ENCODE data around the gene GNPTAB. TPM values are rescaled to one million over a fixed set of nuclear protein-coding genes. Genes with fewer than 3 reads are reported as not detected.
"Not testable (repeated sequence)": the region's sequence is repeated elsewhere in the genome, so short reads cannot be mapped to it uniquely, and the experiment has no call there.

The GNPTAB gene
- total RNA-seq, 4 donors from 2014 or later: 26.5 to 40.8 (median 36.6) TPM

DNA sequence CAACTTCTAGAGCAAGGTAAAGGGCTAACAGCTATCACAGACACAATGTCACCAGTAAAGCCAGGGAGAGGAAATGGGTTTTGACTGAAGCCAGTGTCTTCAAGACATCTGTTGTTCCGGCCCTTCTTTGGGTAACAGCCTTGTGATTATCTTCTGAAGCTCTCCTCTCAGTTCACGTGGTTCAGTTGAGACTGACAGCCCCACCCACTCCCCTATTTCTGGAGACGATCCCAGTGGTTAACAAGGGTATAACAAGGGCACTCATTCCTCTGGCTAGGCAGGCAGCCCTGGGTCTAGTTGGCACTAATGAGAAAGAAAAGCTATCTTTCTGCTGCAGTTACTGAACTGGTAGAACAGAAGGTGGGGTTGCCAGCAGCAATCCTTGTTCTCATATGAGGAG is 6.9 kb downstream of the GNPTAB start:
- DNase-seq: peak; percentile 70
- H3K27me3 ChIP-seq: no peaks in the 10 kb centered on the region
- peak overlapping the region in 2 of 3 donors; percentile 12 to 20 for H3K27ac ChIP-seq
- intact Hi-C loops (cut with DNase I): no loop called here
- WGBS, 2 donors: 25 to 27% methylated on average over 3 of the region's 3 CpGs
- TF ChIP-seq CTCF (IDR thresholded peaks at IDR 0.05): peak in 4 of 6 experiments; percentile 36 to 53 (median 40)
- TF ChIP-seq POLR2A (IDR thresholded peaks at IDR 0.05): peak in 1 of 2 donors; percentile 12
- H3K4me3 ChIP-seq (replicated peaks in 1 of 3): no peak overlapping the region
- H3K4me1 ChIP-seq: peaks cover 8 to 10% of the 10 kb centered on the region in 2 donors
- H3K9me3 ChIP-seq: no peaks in the 10 kb centered on the region
- no peaks in the 10 kb centered on the region for H3K36me3 ChIP-seq

DNA sequence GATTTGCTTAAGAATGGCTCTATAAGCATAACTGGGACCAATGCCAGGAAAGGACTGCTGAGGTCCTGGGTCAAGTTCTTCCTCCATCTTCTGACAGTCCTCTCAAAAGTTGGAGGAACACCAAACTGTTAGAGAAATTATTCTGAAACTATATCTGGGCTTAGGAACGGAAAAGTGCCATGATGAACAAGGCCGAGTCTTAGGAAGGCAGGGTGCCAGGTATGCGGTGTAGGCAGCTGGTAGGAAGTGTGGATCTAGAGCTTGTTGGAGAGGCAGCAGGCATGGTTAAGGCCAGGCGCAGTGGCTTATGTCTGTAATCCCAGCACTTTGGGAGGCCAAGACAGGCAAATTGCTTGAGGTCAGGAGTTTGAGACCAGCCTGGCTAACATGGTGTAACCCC is 7.7 kb downstream of the GNPTAB start:
- TF ChIP-seq CTCF (IDR thresholded peaks at IDR 0.05): no peak
- no peak for TF ChIP-seq POLR2A (IDR thresholded peaks at IDR 0.05)
- intact Hi-C loops (cut with DNase I): no loop called here
- H3K9me3 ChIP-seq: no peaks in the 10 kb centered on the region
- WGBS, 2 donors: 85 to 86% methylated on average over 4 of the region's 4 CpGs
- no peak overlapping the region for H3K4me3 ChIP-seq (replicated peaks in 1 of 3)
- no peaks in the 10 kb centered on the region for H3K27me3 ChIP-seq
- H3K4me1 ChIP-seq: peaks cover 8 to 10% of the 10 kb centered on the region in 2 donors
- no peak overlapping the region for H3K27ac ChIP-seq
- no peaks in the 10 kb centered on the region for H3K36me3 ChIP-seq
- no peak for DNase-seq

DNA sequence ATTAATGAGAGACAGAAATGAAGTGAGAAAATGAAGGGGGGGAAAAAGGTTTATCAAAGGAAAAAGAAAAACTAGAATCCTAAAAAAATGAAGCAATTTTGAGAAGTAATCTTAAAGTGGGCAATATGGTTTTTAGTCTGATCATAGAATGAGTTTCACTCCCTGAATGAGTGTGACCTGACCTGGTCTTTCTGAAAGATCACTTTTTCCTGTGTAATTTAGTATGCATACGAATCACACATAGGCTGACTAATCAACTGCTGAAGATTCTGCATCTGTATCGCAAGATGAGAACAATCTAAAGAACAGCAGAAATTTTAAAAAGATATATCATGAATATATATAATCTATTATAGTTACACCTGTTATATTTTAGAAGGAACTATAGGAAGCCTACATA is 11.3 kb downstream of the GNPTAB start:
- H3K4me3 ChIP-seq (replicated peaks in 1 of 3): no peak overlapping the region
- H3K9me3 ChIP-seq: no peaks in the 10 kb centered on the region
- no peaks in the 10 kb centered on the region for H3K36me3 ChIP-seq
- intact Hi-C loops (cut with DNase I): no loop called here
- H3K27ac ChIP-seq: no peak overlapping the region
- 90 to 97% methylated on average over 2 of the region's 2 CpGs for WGBS, 2 donors
- peaks cover 6 to 9% of the 10 kb centered on the region in 2 donors for H3K4me1 ChIP-seq
- DNase-seq: no peak
- H3K27me3 ChIP-seq: no peaks in the 10 kb centered on the region
- TF ChIP-seq POLR2A (IDR thresholded peaks at IDR 0.05) (no peak), CTCF (IDR thresholded peaks at IDR 0.05) (no peak)

- WGBS, 2 donors: 98 to 100% methylated on average over 4 of the region's 4 CpGs
- H3K36me3 ChIP-seq; H3K27me3 ChIP-seq; DNase-seq; H3K4me1 ChIP-seq; H3K4me3 ChIP-seq (replicated peaks in 1 of 3); H3K9me3 ChIP-seq; H3K27ac ChIP-seq; intact Hi-C loops (cut with DNase I): not testable (repeated sequence)
These were observed 12.1 kb downstream of the GNPTAB start for GRCh38 chr12:101818689-101819088.

GRCh38 chr12:101813117-101813516 is 17.6 kb downstream of the GNPTAB start:
- WGBS, 2 donors: 91 to 98% methylated on average over 2 of the region's 2 CpGs
- no peaks in the 10 kb centered on the region for H3K9me3 ChIP-seq
- H3K4me3 ChIP-seq (replicated peaks in 1 of 3): no peak overlapping the region
- H3K27ac ChIP-seq: no peak overlapping the region
- intact Hi-C loops (cut with DNase I): no loop called here
- DNase-seq: no peak
- H3K4me1 ChIP-seq: no peaks in the 10 kb centered on the region
- H3K36me3 ChIP-seq: no peaks in the 10 kb centered on the region
- TF ChIP-seq POLR2A (IDR thresholded peaks at IDR 0.05): no peak
- no peaks in the 10 kb centered on the region for H3K27me3 ChIP-seq

GRCh38 chr12:101812716-101813115 is 18.0 kb downstream of the GNPTAB start:
- intact Hi-C loops (cut with DNase I); H3K36me3 ChIP-seq: not testable (repeated sequence)
- WGBS, 2 donors: 92 to 96% methylated on average over 1 of the region's 1 CpG

DNA sequence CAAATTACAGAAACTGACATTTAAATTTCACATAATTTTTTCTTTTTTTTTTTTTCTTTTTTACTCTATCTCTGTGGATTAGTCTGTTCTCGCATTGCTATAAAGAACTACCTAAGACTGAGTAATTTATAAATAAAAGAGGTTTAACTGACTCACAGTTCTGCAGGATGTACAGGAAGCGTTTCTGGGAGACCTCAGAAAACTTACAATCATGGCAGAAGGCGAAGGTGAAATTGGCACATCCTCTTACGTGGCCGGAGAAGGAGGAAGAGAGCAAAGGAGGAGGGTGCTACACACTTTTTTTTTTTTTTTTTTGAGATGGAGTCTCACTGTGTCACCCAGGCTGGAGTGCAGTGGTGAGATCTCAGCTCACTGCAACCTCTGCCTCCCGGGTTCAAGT is 19.4 kb downstream of the GNPTAB start:
- DNase-seq; intact Hi-C loops (cut with DNase I); H3K4me3 ChIP-seq (replicated peaks in 1 of 3); H3K9me3 ChIP-seq; H3K36me3 ChIP-seq; H3K27ac ChIP-seq; H3K4me1 ChIP-seq; H3K27me3 ChIP-seq: not testable (repeated sequence)
- 88 to 93% methylated on average over 6 of the region's 6 CpGs for WGBS, 2 donors

More at GRCh38 chr12:101812716-101813115, 18.0 kb downstream of the GNPTAB start:
- H3K9me3 ChIP-seq; H3K27me3 ChIP-seq; DNase-seq; H3K4me1 ChIP-seq; H3K4me3 ChIP-seq (replicated peaks in 1 of 3); H3K27ac ChIP-seq: not testable (repeated sequence)
